GM12891 (cell line): ENCODE measurements around the gene LIPT2.

Experiments
- PAX5 ChIP-seq: IDR thresholded peaks from 2 replicates; pipeline ENCODE4 v1.6.1; 2011; ENCODE audit warnings: low read length, moderate library complexity, mild to moderate bottlenecking; ENCODE audit not compliant: insufficient read depth, severe bottlenecking
- POLR2A ChIP-seq: IDR thresholded peaks from 2 replicates; pipeline ENCODE4 v1.6.1; 2011; ENCODE audit warnings: low read depth, low read length, control low read depth
- POLR2AphosphoS5 ChIP-seq: IDR thresholded peaks from 2 replicates; pipeline ENCODE4 v1.6.1; 2011; ENCODE audit warnings: low read depth, low read length, control low read depth
- POU2F2 ChIP-seq: IDR thresholded peaks from 2 replicates; pipeline ENCODE4 v1.6.1; 2011; ENCODE audit warnings: low read depth, mild to moderate bottlenecking, control low read depth, low read length, moderate library complexity
- SPI1 ChIP-seq: IDR thresholded peaks from 2 replicates; pipeline ENCODE4 v1.6.1; 2011; ENCODE audit warnings: low read depth, low read length, control low read depth
- TAF1 ChIP-seq: IDR thresholded peaks from 2 replicates; pipeline ENCODE4 v1.6.1; 2011; ENCODE audit warnings: low read depth, low read length, control low read depth

DNA sequence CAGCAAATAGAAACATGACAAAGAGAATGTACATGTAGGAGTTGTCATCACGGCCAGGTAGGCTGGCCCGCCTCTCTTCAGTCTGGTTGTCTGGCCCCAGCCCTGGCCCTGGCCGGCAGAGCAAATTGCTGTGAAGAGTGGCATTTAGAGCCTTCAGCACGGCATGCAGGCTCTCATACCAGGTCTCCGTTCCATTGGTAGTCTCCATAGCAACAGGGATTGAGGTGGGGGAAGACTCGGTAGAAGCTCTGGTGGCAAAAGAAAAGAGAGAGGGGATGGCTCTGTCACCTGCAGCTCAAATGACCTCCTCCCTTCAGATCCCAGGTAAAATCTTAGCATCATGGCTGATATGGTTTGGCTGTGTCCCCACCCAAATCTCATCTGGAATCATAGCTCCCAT is 36.2 kb downstream of the LIPT2 start:
- TF ChIP-seq POLR2AphosphoS5 (no peak), POLR2A (no peak), TAF1 (no peak), SPI1 (no peak), POU2F2 (no peak), PAX5 (no peak)
